ENCODE measurements around the gene CLUH.

The CLUH gene

GRCh38 chr17:2745317-2746037 is 33.9 kb upstream of the CLUH start:
- Histone ChIP-seq H3K36me3 (ENCODE audit: control insufficient read depth in 1 of 2, insufficient read depth in 2 of 2, low read length in 2 of 2) (no peaks in the 10 kb centered on the region), H3K4me3 (ENCODE audit: low read depth, low read length) (no peak overlapping the region), H3K4me1 (ENCODE audit: control insufficient read depth in 1 of 2, insufficient read depth in 2 of 2, low read length in 2 of 2) (peaks cover 3 to 4% of the 10 kb centered on the region in 2 experiments), H2BK12ac (ENCODE audit: low read length) (no peak overlapping the region), H2AK5ac (ENCODE audit: low read length) (no peak overlapping the region), H3K18ac (ENCODE audit: low read length) (no peak overlapping the region), H4K12ac (ENCODE audit: low read depth, low read length) (no peak overlapping the region), H3K4me2 (ENCODE audit: low read length) (no peak overlapping the region), H4K8ac (ENCODE audit: low read depth, low read length) (no peak overlapping the region), H4K91ac (ENCODE audit: low read depth, low read length) (no peak overlapping the region), H3K27ac (ENCODE audit: low read depth, low read length) (no peak overlapping the region), H3K27me3 (ENCODE audit: insufficient read depth, low read length) (peaks cover 11% of the 10 kb centered on the region), H3K9ac (ENCODE audit: low read length) (no peak overlapping the region), H3K79me2 (ENCODE audit: control insufficient read depth, insufficient read depth, low read length, poor library complexity) (no peaks in the 10 kb centered on the region), H3K23ac (ENCODE audit: low read length) (no peak overlapping the region), H2AFZ (ENCODE audit: insufficient read depth, low read length, poor library complexity) (no peak overlapping the region), H3K4ac (ENCODE audit: low read depth, low read length) (no peak overlapping the region), H2BK120ac (ENCODE audit: insufficient read depth, low read length, poor library complexity) (no peak overlapping the region), H3K9me3 (ENCODE audit: insufficient read depth, low read depth, low read length) (no peaks in the 10 kb centered on the region), H3K79me1 (ENCODE audit: low read length) (no peaks in the 10 kb centered on the region), H2BK5ac (ENCODE audit: low read depth, low read length, poor library complexity) (no peak overlapping the region), H3K14ac (ENCODE audit: low read length) (no peak overlapping the region)
- DNase-seq = no peak
- 100% methylated on average over 1 of the region's 11 CpGs for WGBS (ENCODE audit: extremely low coverage, insufficient coverage, insufficient read length)

DNA sequence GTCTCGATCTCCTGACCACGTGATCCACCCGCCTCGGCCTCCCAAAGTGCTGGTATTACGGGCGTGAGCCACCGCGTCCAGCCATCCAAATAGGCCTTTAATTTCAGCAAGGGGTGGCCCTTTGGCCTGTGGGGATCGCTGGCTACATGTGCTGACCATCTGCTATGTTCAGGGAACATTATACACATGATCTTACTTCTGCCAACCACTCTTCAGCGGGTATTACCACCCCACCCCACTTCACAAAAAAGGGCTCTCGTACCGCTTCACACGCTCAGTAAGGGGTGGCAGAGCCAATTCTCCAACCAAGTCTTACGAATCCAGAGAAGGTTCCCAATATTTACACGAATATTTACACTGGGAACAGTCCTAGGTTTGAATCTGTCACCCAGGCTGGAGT is 26.1 kb upstream of the CLUH start:
- Histone ChIP-seq H4K91ac (ENCODE audit: low read depth, low read length) (no peak overlapping the region), H3K9ac (ENCODE audit: low read length) (no peak overlapping the region), H3K4me2 (ENCODE audit: low read length) (no peak overlapping the region), H3K4me1 (ENCODE audit: control insufficient read depth in 1 of 2, insufficient read depth in 2 of 2, low read length in 2 of 2) (no peaks in the 10 kb centered on the region), H2BK12ac (ENCODE audit: low read length) (no peak overlapping the region), H3K27ac (ENCODE audit: low read depth, low read length) (no peak overlapping the region), H2BK5ac (ENCODE audit: low read depth, low read length, poor library complexity) (no peak overlapping the region), H3K14ac (ENCODE audit: low read length) (no peak overlapping the region), H3K18ac (ENCODE audit: low read length) (no peak overlapping the region), H3K23ac (ENCODE audit: low read length) (no peak overlapping the region), H2AK5ac (ENCODE audit: low read length) (no peak overlapping the region), H3K27me3 (ENCODE audit: insufficient read depth, low read length) (no peaks in the 10 kb centered on the region), H3K36me3 (ENCODE audit: control insufficient read depth in 1 of 2, insufficient read depth in 2 of 2, low read length in 2 of 2) (no peaks in the 10 kb centered on the region), H4K12ac (ENCODE audit: low read depth, low read length) (no peak overlapping the region), H3K79me1 (ENCODE audit: low read length) (no peaks in the 10 kb centered on the region), H4K8ac (ENCODE audit: low read depth, low read length) (no peak overlapping the region), H3K4me3 (ENCODE audit: low read depth, low read length) (no peak overlapping the region), H3K9me3 (ENCODE audit: insufficient read depth, low read depth, low read length) (peaks cover 3% of the 10 kb centered on the region), H3K79me2 (ENCODE audit: control insufficient read depth, insufficient read depth, low read length, poor library complexity) (no peaks in the 10 kb centered on the region), H3K4ac (ENCODE audit: low read depth, low read length) (no peak overlapping the region), H2BK120ac (ENCODE audit: insufficient read depth, low read length, poor library complexity) (no peak overlapping the region), H2AFZ (ENCODE audit: insufficient read depth, low read length, poor library complexity) (no peak overlapping the region)
- no CpG with 5 or more reads among the region's 15 CpGs for WGBS (ENCODE audit: extremely low coverage, insufficient coverage, insufficient read length)
- DNase-seq = no peak

DNA sequence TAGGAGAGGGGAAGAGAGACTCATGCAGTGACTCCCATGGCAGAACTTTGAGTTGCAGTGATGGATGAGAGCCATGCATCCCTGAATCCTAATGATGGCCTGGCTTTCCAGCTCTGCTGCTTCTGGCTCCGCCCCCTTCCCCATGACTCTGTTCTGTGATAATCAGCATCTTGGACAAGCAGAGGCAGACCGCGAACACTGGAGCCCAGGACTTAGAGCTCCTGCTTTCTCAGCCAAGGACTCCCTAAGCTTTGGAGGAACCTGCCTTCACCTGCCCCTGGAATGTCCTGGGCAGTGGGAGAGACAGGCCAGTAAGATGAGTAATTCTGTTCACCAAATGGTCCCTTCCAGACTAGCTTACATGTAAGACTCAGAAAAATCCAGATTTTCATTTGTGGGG is 25.4 kb upstream of the CLUH start:
- no CpG with 5 or more reads among the region's 3 CpGs for WGBS (ENCODE audit: extremely low coverage, insufficient coverage, insufficient read length)
- Histone ChIP-seq H3K79me2 (ENCODE audit: control insufficient read depth, insufficient read depth, low read length, poor library complexity) (no peaks in the 10 kb centered on the region), H2BK12ac (ENCODE audit: low read length) (no peak overlapping the region), H3K14ac (ENCODE audit: low read length) (no peak overlapping the region), H3K4me2 (ENCODE audit: low read length) (no peak overlapping the region), H3K27me3 (ENCODE audit: insufficient read depth, low read length) (no peaks in the 10 kb centered on the region), H2AFZ (ENCODE audit: insufficient read depth, low read length, poor library complexity) (no peak overlapping the region), H2BK5ac (ENCODE audit: low read depth, low read length, poor library complexity) (no peak overlapping the region), H4K91ac (ENCODE audit: low read depth, low read length) (no peak overlapping the region), H2AK5ac (ENCODE audit: low read length) (no peak overlapping the region), H3K79me1 (ENCODE audit: low read length) (no peaks in the 10 kb centered on the region), H2BK120ac (ENCODE audit: insufficient read depth, low read length, poor library complexity) (no peak overlapping the region), H4K8ac (ENCODE audit: low read depth, low read length) (no peak overlapping the region), H3K36me3 (ENCODE audit: control insufficient read depth in 1 of 2, insufficient read depth in 2 of 2, low read length in 2 of 2) (no peaks in the 10 kb centered on the region), H3K4me3 (ENCODE audit: low read depth, low read length) (no peak overlapping the region), H3K9ac (ENCODE audit: low read length) (no peak overlapping the region), H3K27ac (ENCODE audit: low read depth, low read length) (no peak overlapping the region), H3K4me1 (ENCODE audit: control insufficient read depth in 1 of 2, insufficient read depth in 2 of 2, low read length in 2 of 2) (no peaks in the 10 kb centered on the region), H3K23ac (ENCODE audit: low read length) (no peak overlapping the region), H3K4ac (ENCODE audit: low read depth, low read length) (no peak overlapping the region), H3K18ac (ENCODE audit: low read length) (no peak overlapping the region), H4K12ac (ENCODE audit: low read depth, low read length) (no peak overlapping the region), H3K9me3 (ENCODE audit: insufficient read depth, low read depth, low read length) (peaks cover 3% of the 10 kb centered on the region)
- no peak for DNase-seq

- Histone ChIP-seq H3K79me1 (ENCODE audit: low read length) (no peaks in the 10 kb centered on the region), H2BK120ac (ENCODE audit: insufficient read depth, low read length, poor library complexity) (no peak overlapping the region), H3K79me2 (ENCODE audit: control insufficient read depth, insufficient read depth, low read length, poor library complexity) (no peaks in the 10 kb centered on the region), H3K4ac (ENCODE audit: low read depth, low read length) (no peak overlapping the region), H4K91ac (ENCODE audit: low read depth, low read length) (no peak overlapping the region), H3K36me3 (ENCODE audit: control insufficient read depth in 1 of 2, insufficient read depth in 2 of 2, low read length in 2 of 2) (no peaks in the 10 kb centered on the region), H3K23ac (ENCODE audit: low read length) (no peak overlapping the region), H3K9ac (ENCODE audit: low read length) (no peak overlapping the region), H3K27ac (ENCODE audit: low read depth, low read length) (no peak overlapping the region), H3K27me3 (ENCODE audit: insufficient read depth, low read length) (no peaks in the 10 kb centered on the region), H2BK5ac (ENCODE audit: low read depth, low read length, poor library complexity) (no peak overlapping the region), H3K14ac (ENCODE audit: low read length) (no peak overlapping the region), H2AK5ac (ENCODE audit: low read length) (no peak overlapping the region), H3K9me3 (ENCODE audit: insufficient read depth, low read depth, low read length) (peaks cover 3% of the 10 kb centered on the region), H3K4me3 (ENCODE audit: low read depth, low read length) (no peak overlapping the region), H2AFZ (ENCODE audit: insufficient read depth, low read length, poor library complexity) (no peak overlapping the region), H3K4me1 (ENCODE audit: control insufficient read depth in 1 of 2, insufficient read depth in 2 of 2, low read length in 2 of 2) (no peaks in the 10 kb centered on the region), H4K8ac (ENCODE audit: low read depth, low read length) (no peak overlapping the region), H2BK12ac (ENCODE audit: low read length) (no peak overlapping the region), H3K18ac (ENCODE audit: low read length) (no peak overlapping the region), H4K12ac (ENCODE audit: low read depth, low read length) (no peak overlapping the region), H3K4me2 (ENCODE audit: low read length) (no peak overlapping the region)
- no peak for DNase-seq
- WGBS (ENCODE audit: extremely low coverage, insufficient coverage, insufficient read length) = no CpG with 5 or more reads among the region's 5 CpGs
Measured at GRCh38 chr17:2735896-2736295, 24.3 kb upstream of the CLUH start.

Measured in trophoblast cell (in vitro differentiated cells and primary cell).